ENCODE data around the gene PLD3. TPM values are rescaled to one million over a fixed set of nuclear protein-coding genes. Genes with fewer than 3 reads are reported as not detected.
A peak's percentile ranks its signal among the peaks of the same experiment; 100 is the strongest.
"Not testable (repeated sequence)": the region's sequence is repeated elsewhere in the genome, so short reads cannot be mapped to it uniquely, and the experiment has no call there.

The PLD3 gene
- total and polyA plus RNA-seq, 3 experiments from 2014 or later: 48.2 to 73.6 (median 53.0) TPM

GRCh38 chr19:40367577-40368434 lies 19.3 kb downstream of the PLD3 start:
- Mint-ChIP-seq H3K4me3 (no peak overlapping the region), H3K27ac (peak overlapping the region in 1 of 8 donors; percentile 47), H3K27me3 (no peaks in the 10 kb centered on the region), H3K9me3 (no peaks in the 10 kb centered on the region), H3K36me3 (peaks cover 0 to 55% (median 7%) of the 10 kb centered on the region in 3 donors), H3K4me1 (peaks cover 10 to 18% (median 15%) of the 10 kb centered on the region in 3 donors)
- ChIA-PET CTCF (no interaction called here), POLR2A (no interaction called here)
- no peak for DNase-seq
- Histone ChIP-seq H3K36me3 (ENCODE audit: insufficient read depth, low read length) (peaks cover 8% of the 10 kb centered on the region), H3K9me3 (ENCODE audit: low read length) (no peaks in the 10 kb centered on the region), H3K27me3 (ENCODE audit: insufficient read depth, low read length, poor library complexity, severe bottlenecking) (no peaks in the 10 kb centered on the region), H3K4me1 (ENCODE audit: insufficient read depth, low read length) (peaks cover 5% of the 10 kb centered on the region), H3K27ac (ENCODE audit: low read depth, low read length) (no peak overlapping the region), H3K4me3 (ENCODE audit: low read length) (no peak overlapping the region)

GRCh38 chr19:40369797-40370196 lies 21.3 kb downstream of the PLD3 start:
- Histone ChIP-seq H3K27me3 (ENCODE audit: insufficient read depth, low read length, poor library complexity, severe bottlenecking) (no peaks in the 10 kb centered on the region), H3K4me3 (ENCODE audit: low read length) (no peak overlapping the region), H3K4me1 (ENCODE audit: insufficient read depth, low read length) (no peaks in the 10 kb centered on the region), H3K27ac (ENCODE audit: low read depth, low read length) (no peak overlapping the region), H3K9me3 (ENCODE audit: low read length) (no peaks in the 10 kb centered on the region), H3K36me3 (ENCODE audit: insufficient read depth, low read length) (peaks cover 8% of the 10 kb centered on the region)
- H3K4me3 Mint-ChIP-seq: no peak overlapping the region
- peaks cover 3 to 70% (median 3%) of the 10 kb centered on the region in 3 donors for H3K36me3 Mint-ChIP-seq
- ChIA-PET POLR2A (no interaction called here), CTCF (interaction anchor here (2.0 kb wide), 1 partner anchor 264 kb away, joined by 4 read pairs; no protein-coding TSS in a partner anchor)
- H3K4me1 Mint-ChIP-seq: peaks cover 6 to 13% (median 12%) of the 10 kb centered on the region in 3 donors
- H3K27ac Mint-ChIP-seq: no peak overlapping the region
- no peaks in the 10 kb centered on the region for H3K27me3 Mint-ChIP-seq
- DNase-seq: no peak
- H3K9me3 Mint-ChIP-seq: no peaks in the 10 kb centered on the region

- H3K4me1 Mint-ChIP-seq: peaks cover 3 to 12% (median 8%) of the 10 kb centered on the region in 3 donors
- H3K4me3 ChIP-seq (ENCODE audit: low read length); H3K9me3 Mint-ChIP-seq; DNase-seq; H3K36me3 ChIP-seq (ENCODE audit: insufficient read depth, low read length); H3K27ac ChIP-seq (ENCODE audit: low read depth, low read length); H3K9me3 ChIP-seq (ENCODE audit: low read length); H3K4me1 ChIP-seq (ENCODE audit: insufficient read depth, low read length); H3K27me3 ChIP-seq (ENCODE audit: insufficient read depth, low read length, poor library complexity, severe bottlenecking); POLR2A ChIA-PET; H3K27me3 Mint-ChIP-seq; H3K4me3 Mint-ChIP-seq: not testable (repeated sequence)
- peak overlapping the region in 3 of 8 donors; percentile 35 to 92 (median 65) for H3K27ac Mint-ChIP-seq
- H3K36me3 Mint-ChIP-seq: peaks cover 3 to 72% (median 3%) of the 10 kb centered on the region in 3 donors
- CTCF ChIA-PET: interaction anchor here (1.4 to 2.0 kb wide), 2 partner anchors 51 to 264 kb away, joined by 4 to 5 read pairs; no protein-coding TSS in a partner anchor
Observed at GRCh38 chr19:40370253-40370652, 21.8 kb downstream of the PLD3 start.

GRCh38 chr19:40370997-40371801 lies 22.7 kb downstream of the PLD3 start:
- Histone ChIP-seq H3K9me3 (ENCODE audit: low read length) (no peaks in the 10 kb centered on the region), H3K27me3 (ENCODE audit: insufficient read depth, low read length, poor library complexity, severe bottlenecking) (no peaks in the 10 kb centered on the region), H3K4me3 (ENCODE audit: low read length) (no peak overlapping the region), H3K27ac (ENCODE audit: low read depth, low read length) (no peak overlapping the region), H3K4me1 (ENCODE audit: insufficient read depth, low read length) (no peaks in the 10 kb centered on the region), H3K36me3 (ENCODE audit: insufficient read depth, low read length) (peaks cover 8% of the 10 kb centered on the region)
- ChIA-PET POLR2A (interaction anchor here (0.6 kb wide), 1 partner anchor 188 kb away, joined by 6 read pairs; no protein-coding TSS in a partner anchor), CTCF (interaction anchor here (0.8 to 1.4 kb wide), 2 partner anchors 50 to 264 kb away, joined by 3 to 5 read pairs; no protein-coding TSS in a partner anchor)
- Mint-ChIP-seq H3K4me3 (no peak overlapping the region), H3K27ac (peak overlapping the region in 1 of 8 donors; percentile 17), H3K27me3 (no peaks in the 10 kb centered on the region), H3K9me3 (no peaks in the 10 kb centered on the region), H3K36me3 (peaks cover 3 to 76% (median 3%) of the 10 kb centered on the region in 3 donors), H3K4me1 (peaks cover 0 to 9% (median 5%) of the 10 kb centered on the region in 3 donors)
- no peak for DNase-seq

- no peak for DNase-seq
- peaks cover 0 to 9% (median 5%) of the 10 kb centered on the region in 3 donors for H3K4me1 Mint-ChIP-seq
- no peak overlapping the region for H3K27ac ChIP-seq (ENCODE audit: low read depth, low read length)
- H3K27me3 ChIP-seq (ENCODE audit: insufficient read depth, low read length, poor library complexity, severe bottlenecking): no peaks in the 10 kb centered on the region
- POLR2A ChIA-PET: no interaction called here
- no peaks in the 10 kb centered on the region for H3K27me3 Mint-ChIP-seq
- CTCF ChIA-PET: interaction anchor here (0.6 to 1.4 kb wide), 3 partner anchors 49 to 263 kb away, joined by 3 to 5 read pairs (median 3); no protein-coding TSS in a partner anchor
- H3K4me3 Mint-ChIP-seq: no peak overlapping the region
- H3K9me3 ChIP-seq (ENCODE audit: low read length): no peaks in the 10 kb centered on the region
- no peaks in the 10 kb centered on the region for H3K9me3 Mint-ChIP-seq
- peaks cover 8% of the 10 kb centered on the region for H3K36me3 ChIP-seq (ENCODE audit: insufficient read depth, low read length)
- H3K27ac Mint-ChIP-seq: no peak overlapping the region
- H3K4me1 ChIP-seq (ENCODE audit: insufficient read depth, low read length): no peaks in the 10 kb centered on the region
- peaks cover 3 to 77% (median 3%) of the 10 kb centered on the region in 3 donors for H3K36me3 Mint-ChIP-seq
- H3K4me3 ChIP-seq (ENCODE audit: low read length): no peak overlapping the region
Observed at GRCh38 chr19:40371802-40372122, 23.3 kb downstream of the PLD3 start.

- Histone ChIP-seq H3K4me3 (ENCODE audit: low read length) (no peak overlapping the region), H3K4me1 (ENCODE audit: insufficient read depth, low read length) (no peaks in the 10 kb centered on the region), H3K27ac (ENCODE audit: low read depth, low read length) (no peak overlapping the region), H3K9me3 (ENCODE audit: low read length) (no peaks in the 10 kb centered on the region), H3K27me3 (ENCODE audit: insufficient read depth, low read length, poor library complexity, severe bottlenecking) (no peaks in the 10 kb centered on the region), H3K36me3 (ENCODE audit: insufficient read depth, low read length) (peaks cover 8% of the 10 kb centered on the region)
- Mint-ChIP-seq H3K4me1 (peaks cover 0 to 9% (median 5%) of the 10 kb centered on the region in 3 donors), H3K9me3 (no peaks in the 10 kb centered on the region), H3K27ac (peak overlapping the region in 1 of 8 donors; percentile 38), H3K4me3 (no peak overlapping the region), H3K27me3 (no peaks in the 10 kb centered on the region), H3K36me3 (peaks cover 3 to 69% (median 6%) of the 10 kb centered on the region in 3 donors)
- no peak for DNase-seq
- CTCF ChIA-PET: no interaction called here
- POLR2A ChIA-PET: interaction anchor here (0.6 kb wide), 1 partner anchor 38 kb away, joined by 9 read pairs; no protein-coding TSS in a partner anchor
Observed at GRCh38 chr19:40374084-40374483, 25.6 kb downstream of the PLD3 start.

GRCh38 chr19:40376286-40376862 lies 27.9 kb downstream of the PLD3 start:
- CTCF ChIA-PET: no interaction called here
- Histone ChIP-seq H3K9me3 (ENCODE audit: low read length) (no peaks in the 10 kb centered on the region), H3K27ac (ENCODE audit: low read depth, low read length) (no peak overlapping the region), H3K4me1 (ENCODE audit: insufficient read depth, low read length) (no peaks in the 10 kb centered on the region), H3K36me3 (ENCODE audit: insufficient read depth, low read length) (peaks cover 8% of the 10 kb centered on the region), H3K4me3 (ENCODE audit: low read length) (no peak overlapping the region), H3K27me3 (ENCODE audit: insufficient read depth, low read length, poor library complexity, severe bottlenecking) (no peaks in the 10 kb centered on the region)
- POLR2A ChIA-PET: interaction anchor here (0.6 kb wide), 1 partner anchor 12 kb away, joined by 4 read pairs; no protein-coding TSS in a partner anchor
- Mint-ChIP-seq H3K36me3 (peaks cover 3 to 55% (median 4%) of the 10 kb centered on the region in 3 donors), H3K9me3 (no peaks in the 10 kb centered on the region), H3K4me3 (peak overlapping the region in 1 of 7 donors; percentile 15), H3K27ac (peak overlapping the region in 2 of 8 donors; percentile 36 to 46), H3K27me3 (peaks cover 0 to 2% of the 10 kb centered on the region in 2 donors), H3K4me1 (peaks cover 0 to 9% (median 5%) of the 10 kb centered on the region in 3 donors)
- DNase-seq: no peak

All from CD8-positive, alpha-beta memory T cell (primary cell).